ENCODE results near the gene OTUB1.

OTUB1 gene

DNA sequence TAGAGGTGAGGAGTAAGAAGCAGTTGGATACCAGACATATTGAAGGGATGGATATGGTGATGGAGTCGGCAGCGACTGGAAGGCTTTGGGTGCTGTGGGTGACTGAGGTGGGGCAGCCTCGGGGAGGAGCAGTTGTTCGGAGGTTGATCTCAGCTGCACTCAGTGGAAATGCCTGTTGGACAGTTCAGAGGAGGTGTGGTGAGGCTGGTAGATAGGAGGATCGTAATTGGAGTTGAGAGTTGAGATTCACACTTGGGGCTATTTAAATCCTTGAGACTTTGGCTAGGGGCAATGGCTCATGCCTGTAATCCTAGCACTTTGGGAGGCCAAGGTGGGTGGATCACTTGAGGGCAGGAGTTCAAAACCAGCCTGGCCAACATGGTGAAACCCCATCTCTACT lies 6.9 kb downstream of the OTUB1 start:
- H3K36me3 ChIP-seq (ENCODE audit: control insufficient read depth in 4 of 4, insufficient read depth in 4 of 4, low read length in 3 of 4): peaks cover 8 to 68% (median 46%) of the 10 kb centered on the region in 4 experiments
- no peak overlapping the region for H3K27ac ChIP-seq (ENCODE audit: insufficient read depth in 1 of 2, low read depth in 1 of 2, low read length in 2 of 2, poor library complexity in 1 of 2, severe bottlenecking in 2 of 2)
- CTCF ChIA-PET: no interaction called here
- no peaks in the 10 kb centered on the region for H3K9me3 ChIP-seq (ENCODE audit: control extremely low read depth in 1 of 5, control insufficient read depth in 4 of 5, insufficient read depth in 2 of 5, low read depth in 1 of 5, low read length in 4 of 5)
- H3K4me3 ChIP-seq (ENCODE audit: control insufficient read depth in 1 of 7, extremely low read depth in 1 of 7, insufficient read depth in 4 of 7, low read depth in 2 of 7, low read length in 6 of 7): no peak overlapping the region
- DNase-seq: no peak
- H3K4me1 ChIP-seq (ENCODE audit: control extremely low read depth in 1 of 4, control insufficient read depth in 4 of 4, insufficient read depth in 4 of 4, low read length in 3 of 4): peaks cover 0 to 4% (median 2%) of the 10 kb centered on the region in 4 experiments
- 97% methylated on average over 5 of the region's 5 CpGs for whole genome bisulfite sequencing (ENCODE audit: insufficient coverage)
- peaks cover 0 to 4% (median 0%) of the 10 kb centered on the region in 5 experiments for H3K27me3 ChIP-seq (replicated peaks in 2 of 5; ENCODE audit: control insufficient read depth in 4 of 5, insufficient read depth in 5 of 5, low read length in 4 of 5)
- POLR2A ChIA-PET: no interaction called here

DNA sequence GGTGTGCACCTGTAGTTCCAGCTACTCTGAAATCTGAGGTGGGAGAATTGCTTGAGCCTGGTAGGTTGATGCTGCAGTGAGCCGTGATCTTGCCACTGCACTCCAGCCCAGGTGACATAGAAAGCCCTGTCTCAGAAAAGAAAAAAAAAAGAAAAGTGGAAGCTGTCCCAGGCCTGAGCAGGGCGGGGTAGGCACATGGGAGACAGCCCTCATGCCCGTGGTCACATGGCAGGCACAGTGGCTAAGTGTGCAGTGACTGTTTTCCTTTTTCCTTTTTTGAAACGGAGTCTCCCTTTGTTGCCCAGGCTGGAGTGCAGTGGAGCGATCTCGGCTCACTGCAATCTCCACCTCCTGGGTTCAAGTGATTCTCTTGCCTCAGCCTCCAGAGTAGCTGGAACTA lies 7.8 kb downstream of the OTUB1 start:
- no peaks in the 10 kb centered on the region for H3K9me3 ChIP-seq (ENCODE audit: control extremely low read depth in 1 of 5, control insufficient read depth in 4 of 5, insufficient read depth in 2 of 5, low read depth in 1 of 5, low read length in 4 of 5)
- no peak overlapping the region for H3K27ac ChIP-seq (ENCODE audit: insufficient read depth in 1 of 2, low read depth in 1 of 2, low read length in 2 of 2, poor library complexity in 1 of 2, severe bottlenecking in 2 of 2)
- peaks cover 8 to 62% (median 44%) of the 10 kb centered on the region in 4 experiments for H3K36me3 ChIP-seq (ENCODE audit: control insufficient read depth in 4 of 4, insufficient read depth in 4 of 4, low read length in 3 of 4)
- CTCF ChIA-PET: interaction anchor here (0.6 to 1.3 kb wide), 3 partner anchors 65 to 1325 kb away, joined by 3 to 5 read pairs (median 4); no protein-coding TSS in a partner anchor
- peaks cover 0 to 12% (median 7%) of the 10 kb centered on the region in 4 experiments for H3K4me1 ChIP-seq (ENCODE audit: control extremely low read depth in 1 of 4, control insufficient read depth in 4 of 4, insufficient read depth in 4 of 4, low read length in 3 of 4)
- WGBS (ENCODE audit: insufficient coverage): 81% methylated on average over 3 of the region's 6 CpGs
- no peak overlapping the region for H3K4me3 ChIP-seq (ENCODE audit: control insufficient read depth in 1 of 7, extremely low read depth in 1 of 7, insufficient read depth in 4 of 7, low read depth in 2 of 7, low read length in 6 of 7)
- no peak for DNase-seq
- POLR2A ChIA-PET: no interaction called here
- H3K27me3 ChIP-seq (replicated peaks in 2 of 5; ENCODE audit: control insufficient read depth in 4 of 5, insufficient read depth in 5 of 5, low read length in 4 of 5): peaks cover 0 to 12% (median 0%) of the 10 kb centered on the region in 5 experiments

DNA sequence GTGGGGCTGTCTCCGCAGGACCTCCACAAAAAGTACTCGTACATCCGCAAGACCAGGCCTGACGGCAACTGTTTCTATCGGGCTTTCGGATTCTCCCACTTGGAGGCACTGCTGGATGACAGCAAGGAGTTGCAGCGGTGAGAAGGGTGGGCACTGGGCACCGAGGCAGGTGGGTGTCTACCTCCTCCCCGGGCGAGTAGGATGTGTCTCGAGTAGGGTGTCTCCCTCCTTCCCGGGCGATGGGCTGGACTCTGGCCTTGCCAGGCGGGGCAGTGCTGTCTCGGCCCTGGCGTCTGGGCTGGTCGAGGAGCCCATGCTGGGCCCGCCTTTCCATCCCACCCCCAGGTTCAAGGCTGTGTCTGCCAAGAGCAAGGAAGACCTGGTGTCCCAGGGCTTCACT lies 10.3 kb downstream of the OTUB1 start:
- Histone ChIP-seq H3K9me3 (ENCODE audit: control extremely low read depth in 1 of 5, control insufficient read depth in 4 of 5, insufficient read depth in 2 of 5, low read depth in 1 of 5, low read length in 4 of 5) (no peaks in the 10 kb centered on the region), H3K36me3 (ENCODE audit: control insufficient read depth in 4 of 4, insufficient read depth in 4 of 4, low read length in 3 of 4) (peaks cover 8 to 46% (median 34%) of the 10 kb centered on the region in 4 experiments), H3K4me1 (ENCODE audit: control extremely low read depth in 1 of 4, control insufficient read depth in 4 of 4, insufficient read depth in 4 of 4, low read length in 3 of 4) (peaks cover 0 to 35% (median 26%) of the 10 kb centered on the region in 4 experiments), H3K27ac (ENCODE audit: insufficient read depth in 1 of 2, low read depth in 1 of 2, low read length in 2 of 2, poor library complexity in 1 of 2, severe bottlenecking in 2 of 2) (no peak overlapping the region), H3K4me3 (ENCODE audit: control insufficient read depth in 1 of 7, extremely low read depth in 1 of 7, insufficient read depth in 4 of 7, low read depth in 2 of 7, low read length in 6 of 7) (no peak overlapping the region), H3K27me3 (replicated peaks in 2 of 5; ENCODE audit: control insufficient read depth in 4 of 5, insufficient read depth in 5 of 5, low read length in 4 of 5) (peaks cover 0 to 34% (median 0%) of the 10 kb centered on the region in 5 experiments)
- 97% methylated on average over 15 of the region's 18 CpGs for WGBS (ENCODE audit: insufficient coverage)
- POLR2A ChIA-PET: no interaction called here
- DNase-seq: no peak
- CTCF ChIA-PET: interaction anchor here (0.9 kb wide), 1 partner anchor 151 kb away, joined by 3 read pairs; no protein-coding TSS in a partner anchor

DNA sequence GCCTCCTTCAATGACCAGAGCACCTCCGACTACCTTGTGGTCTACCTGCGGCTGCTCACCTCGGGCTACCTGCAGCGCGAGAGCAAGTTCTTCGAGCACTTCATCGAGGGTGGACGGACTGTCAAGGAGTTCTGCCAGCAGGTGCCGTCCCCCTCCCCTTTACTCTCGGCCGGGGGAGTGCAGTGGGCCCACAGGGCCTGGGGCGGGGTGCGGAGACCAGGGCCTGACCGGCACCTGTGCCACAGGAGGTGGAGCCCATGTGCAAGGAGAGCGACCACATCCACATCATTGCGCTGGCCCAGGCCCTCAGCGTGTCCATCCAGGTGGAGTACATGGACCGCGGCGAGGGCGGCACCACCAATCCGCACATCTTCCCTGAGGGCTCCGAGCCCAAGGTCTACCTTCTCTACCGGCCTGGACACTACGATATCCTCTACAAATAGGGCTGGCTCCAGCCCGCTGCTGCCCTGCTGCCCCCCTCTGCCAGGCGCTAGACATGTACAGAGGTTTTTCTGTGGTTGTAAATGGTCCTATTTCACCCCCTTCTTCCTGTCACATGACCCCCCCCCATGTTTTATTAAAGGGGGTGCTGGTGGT lies 11.0 kb downstream of the OTUB1 start:
- H3K4me3 ChIP-seq (ENCODE audit: control insufficient read depth in 1 of 7, extremely low read depth in 1 of 7, insufficient read depth in 4 of 7, low read depth in 2 of 7, low read length in 6 of 7): no peak overlapping the region
- CTCF ChIA-PET: interaction anchor here (0.9 to 6.8 kb wide), 2 partner anchors 38 to 153 kb away, joined by 3 to 130 read pairs; no protein-coding TSS in a partner anchor
- H3K27ac ChIP-seq (ENCODE audit: insufficient read depth in 1 of 2, low read depth in 1 of 2, low read length in 2 of 2, poor library complexity in 1 of 2, severe bottlenecking in 2 of 2): no peak overlapping the region
- no peaks in the 10 kb centered on the region for H3K9me3 ChIP-seq (ENCODE audit: control extremely low read depth in 1 of 5, control insufficient read depth in 4 of 5, insufficient read depth in 2 of 5, low read depth in 1 of 5, low read length in 4 of 5)
- H3K36me3 ChIP-seq (ENCODE audit: control insufficient read depth in 4 of 4, insufficient read depth in 4 of 4, low read length in 3 of 4): peaks cover 8 to 43% (median 32%) of the 10 kb centered on the region in 4 experiments
- peaks cover 0 to 39% (median 0%) of the 10 kb centered on the region in 5 experiments for H3K27me3 ChIP-seq (replicated peaks in 2 of 5; ENCODE audit: control insufficient read depth in 4 of 5, insufficient read depth in 5 of 5, low read length in 4 of 5)
- POLR2A ChIA-PET: no interaction called here
- H3K4me1 ChIP-seq (ENCODE audit: control extremely low read depth in 1 of 4, control insufficient read depth in 4 of 4, insufficient read depth in 4 of 4, low read length in 3 of 4): peaks cover 0 to 42% (median 33%) of the 10 kb centered on the region in 4 experiments
- DNase-seq: no peak
- 99% methylated on average over 22 of the region's 27 CpGs for WGBS (ENCODE audit: insufficient coverage)

DNA sequence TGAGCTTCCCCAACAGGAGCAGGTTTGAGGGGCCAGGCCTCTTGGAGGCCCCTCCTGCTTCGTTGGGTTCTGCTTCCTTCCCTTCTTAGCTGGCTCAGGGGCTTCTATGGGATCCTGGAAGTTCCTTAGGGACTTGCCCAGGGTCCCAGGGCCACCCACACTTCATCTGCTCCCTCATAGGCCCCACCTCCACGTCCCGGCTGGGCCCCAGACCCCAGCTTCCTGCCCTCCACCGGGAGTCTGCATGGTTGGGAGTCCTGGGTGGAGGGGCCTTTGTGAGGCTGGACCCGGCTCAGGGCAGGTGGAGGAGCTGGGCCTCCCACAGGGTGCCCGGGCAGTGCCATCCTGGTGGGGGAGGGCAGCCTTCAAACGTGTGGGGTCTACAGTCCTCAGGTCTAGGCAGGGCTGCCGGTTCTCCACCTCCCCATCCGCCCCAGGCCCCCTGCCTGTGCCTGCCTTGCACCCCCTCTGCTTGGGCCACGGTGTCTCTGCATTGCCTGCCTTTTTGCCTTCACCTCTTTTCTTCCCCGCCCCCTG lies 11.6 kb downstream of the OTUB1 start:
- peaks cover 0 to 47% (median 39%) of the 10 kb centered on the region in 4 experiments for H3K4me1 ChIP-seq (ENCODE audit: control extremely low read depth in 1 of 4, control insufficient read depth in 4 of 4, insufficient read depth in 4 of 4, low read length in 3 of 4)
- H3K27ac ChIP-seq (ENCODE audit: insufficient read depth in 1 of 2, low read depth in 1 of 2, low read length in 2 of 2, poor library complexity in 1 of 2, severe bottlenecking in 2 of 2): no peak overlapping the region
- DNase-seq: no peak
- no peaks in the 10 kb centered on the region for H3K9me3 ChIP-seq (ENCODE audit: control extremely low read depth in 1 of 5, control insufficient read depth in 4 of 5, insufficient read depth in 2 of 5, low read depth in 1 of 5, low read length in 4 of 5)
- WGBS (ENCODE audit: insufficient coverage): 87% methylated on average over 9 of the region's 11 CpGs
- H3K36me3 ChIP-seq (ENCODE audit: control insufficient read depth in 4 of 4, insufficient read depth in 4 of 4, low read length in 3 of 4): peaks cover 8 to 43% (median 32%) of the 10 kb centered on the region in 4 experiments
- H3K27me3 ChIP-seq (replicated peaks in 2 of 5; ENCODE audit: control insufficient read depth in 4 of 5, insufficient read depth in 5 of 5, low read length in 4 of 5): peaks cover 0 to 46% (median under 1%) of the 10 kb centered on the region in 5 experiments
- ChIA-PET POLR2A (no interaction called here), CTCF (interaction anchor here (0.9 to 6.8 kb wide), 2 partner anchors 37 to 152 kb away, joined by 3 to 130 read pairs; no protein-coding TSS in a partner anchor)
- H3K4me3 ChIP-seq (ENCODE audit: control insufficient read depth in 1 of 7, extremely low read depth in 1 of 7, insufficient read depth in 4 of 7, low read depth in 2 of 7, low read length in 6 of 7): no peak overlapping the region

DNA sequence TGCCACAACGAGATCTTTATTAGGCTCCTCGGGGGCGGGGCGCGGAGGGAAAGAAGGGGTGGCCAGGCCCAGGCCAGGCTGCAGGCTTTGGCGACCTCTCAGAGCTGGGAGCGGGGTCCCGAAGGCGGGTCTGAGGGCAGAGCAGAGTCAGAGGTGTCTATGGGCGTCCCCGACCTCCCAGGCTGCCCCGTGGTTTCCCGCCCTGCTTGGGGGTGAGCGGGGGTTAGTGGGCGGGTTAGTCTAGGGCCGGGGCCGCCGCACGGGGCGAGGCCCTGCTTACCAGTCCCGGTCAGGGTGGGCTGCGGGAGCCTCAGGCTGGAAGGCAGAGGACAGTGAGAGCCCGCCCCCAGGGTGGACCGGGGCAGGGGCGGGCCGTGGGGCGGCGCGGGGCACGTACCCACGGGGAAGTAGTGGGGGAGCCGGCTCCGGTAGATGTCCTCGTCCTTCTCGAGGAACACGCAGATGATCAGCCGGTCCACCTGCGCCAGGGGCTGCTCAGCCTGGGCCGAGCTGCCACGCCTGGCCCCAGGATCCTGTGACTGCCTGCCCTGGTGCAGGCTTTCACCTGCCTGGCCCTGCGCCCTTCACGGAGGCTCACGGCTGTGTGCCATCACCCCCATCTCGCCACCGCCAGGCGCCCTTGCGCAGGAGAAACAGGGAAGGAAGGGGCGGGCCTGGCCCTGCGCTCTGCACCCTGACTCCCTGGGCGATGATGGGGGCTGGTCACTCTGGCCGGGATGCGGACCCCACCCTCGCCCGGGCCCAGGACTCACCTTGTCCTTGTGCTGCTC lies 12.5 kb downstream of the OTUB1 start:
- Histone ChIP-seq H3K27ac (ENCODE audit: insufficient read depth in 1 of 2, low read depth in 1 of 2, low read length in 2 of 2, poor library complexity in 1 of 2, severe bottlenecking in 2 of 2) (no peak overlapping the region), H3K4me1 (ENCODE audit: control extremely low read depth in 1 of 4, control insufficient read depth in 4 of 4, insufficient read depth in 4 of 4, low read length in 3 of 4) (peaks cover 0 to 53% (median 39%) of the 10 kb centered on the region in 4 experiments), H3K27me3 (replicated peaks in 2 of 5; ENCODE audit: control insufficient read depth in 4 of 5, insufficient read depth in 5 of 5, low read length in 4 of 5) (peaks cover 0 to 53% (median 3%) of the 10 kb centered on the region in 5 experiments), H3K36me3 (ENCODE audit: control insufficient read depth in 4 of 4, insufficient read depth in 4 of 4, low read length in 3 of 4) (peaks cover 8 to 41% (median 31%) of the 10 kb centered on the region in 4 experiments), H3K9me3 (ENCODE audit: control extremely low read depth in 1 of 5, control insufficient read depth in 4 of 5, insufficient read depth in 2 of 5, low read depth in 1 of 5, low read length in 4 of 5) (no peaks in the 10 kb centered on the region), H3K4me3 (ENCODE audit: control insufficient read depth in 1 of 7, extremely low read depth in 1 of 7, insufficient read depth in 4 of 7, low read depth in 2 of 7, low read length in 6 of 7) (peak overlapping the region in 5 of 7 experiments; percentile 6 to 61 (median 51))
- ChIA-PET POLR2A (no interaction called here), CTCF (interaction anchor here (0.7 to 6.8 kb wide), 5 partner anchors 10 to 161 kb away, joined by 3 to 130 read pairs (median 8); no protein-coding TSS in a partner anchor)
- WGBS (ENCODE audit: insufficient coverage): 30% methylated on average over 36 of the region's 54 CpGs
- DNase-seq: peak in 2 of 3 donors; percentile 52 to 57

All from common myeloid progenitor, CD34-positive (primary cell).